ENCODE results near the gene BTBD18.
"Not testable (repeated sequence)": the region's sequence is repeated elsewhere in the genome, so short reads cannot be mapped to it uniquely, and the experiment has no call there.

Gene BTBD18

GRCh38 chr11:57732661-57733060 lies 19.0 kb downstream of the BTBD18 start:
- no peak for DNase-seq (ENCODE audit: low read depth)

GRCh38 chr11:57729479-57729878 lies 22.1 kb downstream of the BTBD18 start:
- DNase-seq (ENCODE audit: low read depth) = no peak

GRCh38 chr11:57728829-57729228 lies 22.8 kb downstream of the BTBD18 start:
- DNase-seq (ENCODE audit: low read depth) = no peak

- no peak for DNase-seq (ENCODE audit: low read depth)
Observed at GRCh38 chr11:57727185-57727584, 24.4 kb downstream of the BTBD18 start.

DNA sequence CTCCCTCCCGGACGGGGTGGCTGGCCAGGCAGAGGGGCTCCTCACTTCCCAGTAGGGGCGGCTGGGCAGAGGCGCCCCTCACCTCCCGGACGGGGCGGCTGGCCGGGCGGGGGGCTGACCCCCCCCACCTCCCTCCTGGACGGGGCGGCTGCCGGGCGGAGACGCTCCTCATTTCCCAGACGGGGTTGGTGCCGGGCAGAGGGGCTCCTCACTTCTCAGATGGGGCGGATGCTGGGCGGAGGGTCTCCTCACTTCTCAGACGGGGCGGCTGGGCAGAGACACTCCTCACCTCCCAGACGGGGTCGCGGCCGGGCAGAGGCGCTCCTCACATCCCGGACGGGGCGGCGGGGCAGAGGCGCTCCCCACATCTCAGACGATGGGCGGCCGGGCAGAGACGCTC lies 34.9 kb downstream of the BTBD18 start:
- DNase-seq (ENCODE audit: low read depth) = not testable (repeated sequence)

DNA sequence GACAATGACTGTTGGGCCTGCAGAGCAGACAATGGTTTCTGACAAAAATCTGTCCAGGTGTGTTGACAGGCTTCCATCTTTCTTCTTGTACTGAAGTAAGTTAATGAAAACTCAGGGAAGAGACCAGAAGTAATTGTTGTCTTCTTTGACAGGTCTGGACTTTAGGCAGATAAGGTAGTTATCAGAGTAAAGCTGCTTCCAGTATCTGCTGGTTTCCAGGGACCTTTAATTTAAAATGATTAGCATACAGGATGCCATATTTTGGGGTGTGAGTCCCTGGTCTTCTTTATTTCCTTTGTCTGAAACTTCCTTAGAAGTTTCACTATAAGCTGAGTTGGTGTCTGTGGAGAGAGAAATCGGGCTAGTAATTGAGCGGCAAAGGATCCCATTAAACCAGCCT lies 37.8 kb downstream of the BTBD18 start:
- no peak for DNase-seq (ENCODE audit: low read depth)

- peak; percentile 99 for DNase-seq (ENCODE audit: low read depth)
Observed at GRCh38 chr11:57712256-57713150, 39.1 kb downstream of the BTBD18 start, which contains the start of gene TMX2. Gene TMX2, plus strand, starts transcription at chr11:57712593. Its CDS starts 26 bp downstream, at chr11:57712619.

GRCh38 chr11:57711414-57712255 lies 40.0 kb downstream of the BTBD18 start, which contains the start of gene MED19:
Gene MED19, minus strand, starts transcription at chr11:57712215. Its CDS starts 36 bp downstream, at chr11:57712179.
- peak; percentile 82 for DNase-seq (ENCODE audit: low read depth)

- DNase-seq (ENCODE audit: low read depth) = no peak
Observed at GRCh38 chr11:57709802-57710367, 41.7 kb downstream of the BTBD18 start.

DNA sequence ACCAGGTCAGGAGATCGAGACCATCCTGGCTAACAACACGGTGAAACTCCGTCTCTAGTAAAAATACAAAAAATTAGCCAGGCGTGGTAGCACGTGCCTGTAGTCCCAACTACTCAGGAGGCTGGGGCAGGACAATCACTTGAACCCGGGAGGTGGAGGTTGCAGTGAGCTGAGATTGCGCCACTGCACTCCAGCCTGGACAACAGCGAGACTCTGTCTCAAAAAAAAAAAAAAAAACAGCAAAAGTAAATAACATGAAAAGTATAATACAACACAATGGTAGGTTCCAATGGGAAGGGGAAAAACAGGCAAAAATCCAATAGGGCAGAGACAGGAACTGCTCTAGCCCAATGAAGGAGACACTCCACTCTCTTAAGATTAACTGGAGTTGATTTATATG lies 46.2 kb downstream of the BTBD18 start:
- DNase-seq (ENCODE audit: low read depth) = not testable (repeated sequence)

- no peak for DNase-seq (ENCODE audit: low read depth)
Observed at GRCh38 chr11:57704932-57705331, 46.7 kb downstream of the BTBD18 start.

- no peak for DNase-seq (ENCODE audit: low read depth)
Observed at GRCh38 chr11:57703341-57703740, 48.3 kb downstream of the BTBD18 start.

DNA sequence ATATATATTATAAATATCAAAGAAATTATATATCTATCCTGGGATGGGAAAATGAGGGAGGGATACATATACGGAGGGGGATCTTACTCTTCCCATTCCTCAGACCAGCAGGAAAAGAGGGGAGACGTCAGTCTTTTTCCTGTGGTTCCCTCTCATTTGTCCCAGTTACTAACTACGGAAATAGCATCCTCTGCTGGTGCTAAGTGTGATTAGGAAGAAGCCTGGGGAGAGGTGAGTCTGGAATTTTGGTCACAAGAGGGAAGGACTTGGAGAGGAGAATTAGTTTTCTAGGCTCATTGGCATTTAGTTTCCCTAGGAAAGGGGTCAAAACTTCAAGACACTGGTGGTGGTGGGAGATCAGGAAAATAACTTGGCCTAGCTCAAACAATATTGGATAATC lies 51.2 kb downstream of the BTBD18 start:
- DNase-seq (ENCODE audit: low read depth) = no peak

DNA sequence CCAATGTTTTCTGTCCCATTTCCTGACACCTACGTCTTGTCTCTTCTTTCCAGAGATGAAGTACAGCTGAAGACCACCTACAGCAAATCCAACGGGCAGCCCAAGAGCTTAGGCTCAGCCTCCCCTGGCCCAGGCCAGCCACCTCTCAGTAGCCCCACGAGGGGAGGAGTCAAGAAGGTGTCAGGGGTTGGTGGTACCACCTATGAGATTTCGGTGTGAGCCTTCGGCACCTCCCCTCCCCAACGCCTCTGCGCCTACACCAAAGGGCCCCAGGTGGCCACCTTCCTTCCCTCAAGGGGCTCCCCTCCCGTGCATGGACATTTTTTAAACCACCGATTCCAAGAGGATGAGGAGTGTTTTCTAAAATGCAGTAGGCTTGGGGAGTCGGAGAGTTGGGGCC lies 51.8 kb downstream of the BTBD18 start:
- DNase-seq (ENCODE audit: low read depth) = no peak

- no peak for DNase-seq (ENCODE audit: low read depth)
Observed at GRCh38 chr11:57698843-57699365, 52.7 kb downstream of the BTBD18 start.

Data from ELR (cell line).